HG03108 (cell line): Measurements from ENCODE around the gene NDUFC2.
"Not testable (repeated sequence)": the region's sequence is repeated elsewhere in the genome, so short reads cannot be mapped to it uniquely, and the experiment has no call there.

Experiments
- ATAC-seq: cut with Tn5 transposase; IDR thresholded peaks from one replicate; pipeline ENCODE4 v1.9.1; 2021; ENCODE audit warnings: moderate library complexity; ENCODE audit not compliant: unreplicated experiment

Gene NDUFC2

DNA sequence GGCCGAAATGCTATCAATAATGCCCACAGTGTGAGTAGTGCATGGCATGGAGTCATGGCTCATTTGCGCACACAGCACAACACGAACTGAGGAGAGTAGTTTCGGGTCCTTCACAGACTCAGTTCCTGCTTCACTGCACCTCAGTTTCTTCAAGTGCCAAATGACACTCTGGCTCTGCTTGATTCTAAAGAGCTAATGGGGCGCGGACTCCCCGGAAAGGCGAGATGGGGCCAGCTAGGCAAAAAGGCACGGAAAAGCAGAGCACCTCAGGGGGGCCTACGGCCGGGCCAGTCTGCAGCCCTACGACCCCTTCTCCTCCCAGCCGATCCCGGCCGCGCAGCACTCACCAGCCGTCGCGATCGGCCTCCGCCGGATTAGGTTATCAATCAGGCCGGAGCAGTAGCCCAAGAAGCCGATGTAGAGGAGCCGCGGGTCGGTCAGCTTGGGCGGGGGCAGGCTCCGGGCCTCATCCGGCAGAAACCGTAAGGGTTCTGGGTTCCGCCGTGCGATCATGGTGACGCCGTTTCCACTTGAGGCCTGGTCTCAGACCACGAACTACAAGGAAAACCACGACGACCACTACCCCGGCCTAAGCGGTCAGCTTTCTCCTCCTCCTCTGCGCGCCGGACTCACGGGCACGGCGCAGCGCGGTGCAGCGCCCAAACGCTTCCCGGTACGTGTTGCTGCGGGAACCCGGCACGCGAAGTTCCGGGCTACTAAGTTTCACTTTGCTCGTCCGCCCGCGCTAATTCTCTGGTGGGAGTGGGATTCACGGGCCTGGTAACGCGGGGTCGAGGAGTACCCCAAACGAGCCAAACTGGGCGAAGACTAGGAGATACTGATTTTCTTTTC is at the start of gene NDUFC2:
Gene NDUFC2 (minus strand): TSS at position 631 of the 852 bp plus-strand sequence. CDS start 118 bp downstream, at position 513.
- peak; percentile 79 for ATAC-seq

DNA sequence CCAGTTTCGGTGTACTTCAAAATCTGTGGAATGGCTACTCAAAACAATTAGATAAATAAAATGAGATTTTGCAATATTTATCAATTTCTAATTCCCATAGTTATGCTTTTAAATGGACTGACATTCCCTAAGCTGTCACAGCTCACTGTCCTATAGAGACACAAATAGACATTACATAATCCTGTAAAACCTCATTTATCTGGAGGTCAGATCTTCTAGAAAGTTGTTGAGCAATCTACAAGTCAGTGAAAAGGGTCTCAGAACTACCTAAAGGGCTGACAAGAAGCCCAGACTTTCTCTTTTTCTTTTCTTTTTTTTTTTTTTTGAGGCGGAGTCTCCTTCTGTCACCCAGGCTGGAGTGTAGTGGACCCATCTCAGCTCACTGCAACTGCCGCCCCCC is 47.7 kb upstream of the NDUFC2 start:
- no peak for ATAC-seq

DNA sequence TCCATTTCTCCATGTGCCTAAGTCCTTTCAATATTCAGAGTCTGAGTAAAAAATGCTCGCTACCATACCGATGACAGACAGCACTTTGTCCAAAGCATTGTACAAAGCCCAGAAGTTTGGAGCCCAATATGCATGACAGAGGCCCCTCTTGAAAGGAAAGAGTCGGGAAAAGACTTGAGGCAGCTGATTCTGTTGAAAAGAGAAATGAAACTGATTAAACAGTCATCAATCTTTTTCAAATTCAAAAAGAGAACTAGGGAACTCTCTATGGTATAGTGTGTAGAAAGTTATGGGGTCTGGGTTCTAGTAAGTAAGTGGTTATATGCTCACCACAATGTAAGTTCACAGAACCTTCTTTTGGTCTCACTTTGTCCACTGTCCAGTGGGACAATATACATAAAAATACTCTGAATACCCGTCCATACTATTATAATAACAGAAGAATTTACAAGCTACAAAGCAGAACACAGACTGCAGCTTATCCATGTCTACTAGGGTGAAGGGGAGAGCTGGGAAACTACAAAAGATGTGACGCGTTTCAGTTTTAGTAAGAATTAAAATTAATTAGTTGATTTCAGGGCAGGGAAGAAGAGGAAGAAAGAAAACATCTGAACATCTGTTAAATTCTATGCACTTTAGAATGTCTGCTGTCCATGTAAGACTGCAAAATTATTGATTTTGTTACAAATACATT is 33.1 kb upstream of the NDUFC2 start:
- ATAC-seq = peak; percentile 65

DNA sequence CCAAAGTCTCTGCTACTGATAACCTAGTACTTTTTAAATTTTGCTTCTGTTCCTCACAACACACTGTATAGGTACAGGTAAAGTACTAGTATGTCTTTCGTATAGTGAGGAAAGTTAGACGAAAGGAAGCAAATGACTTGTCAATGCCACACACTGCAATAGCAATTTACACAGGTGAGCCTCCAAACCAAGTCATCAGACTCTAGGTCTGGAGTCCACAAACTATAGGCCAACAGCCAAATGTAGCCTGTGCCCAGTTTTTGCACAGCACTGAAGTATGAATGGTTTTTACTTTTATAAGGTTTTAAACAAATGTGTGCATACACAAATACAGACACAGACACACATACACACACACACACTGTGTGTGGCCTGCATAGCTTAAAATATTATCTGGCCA is 31.6 kb upstream of the NDUFC2 start:
- no peak for ATAC-seq

DNA sequence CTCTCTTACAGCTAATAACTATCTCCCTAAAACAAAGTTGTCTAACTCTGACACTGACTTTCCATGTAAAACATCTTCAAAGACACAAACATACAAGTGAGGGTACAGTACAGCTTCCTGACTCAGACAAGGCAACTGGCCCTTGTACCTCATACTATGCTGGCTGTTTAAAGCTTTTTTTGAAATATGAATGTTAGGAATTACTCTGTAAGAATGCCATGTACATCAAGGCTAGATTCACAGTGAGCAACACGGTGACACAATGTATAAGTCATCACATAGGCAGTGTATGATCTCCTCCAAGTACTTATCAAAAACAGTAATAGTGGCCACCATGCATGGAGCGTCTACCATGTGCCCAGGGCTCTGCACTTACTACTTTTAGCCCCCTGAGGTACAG is 31.2 kb upstream of the NDUFC2 start:
- no peak for ATAC-seq

DNA sequence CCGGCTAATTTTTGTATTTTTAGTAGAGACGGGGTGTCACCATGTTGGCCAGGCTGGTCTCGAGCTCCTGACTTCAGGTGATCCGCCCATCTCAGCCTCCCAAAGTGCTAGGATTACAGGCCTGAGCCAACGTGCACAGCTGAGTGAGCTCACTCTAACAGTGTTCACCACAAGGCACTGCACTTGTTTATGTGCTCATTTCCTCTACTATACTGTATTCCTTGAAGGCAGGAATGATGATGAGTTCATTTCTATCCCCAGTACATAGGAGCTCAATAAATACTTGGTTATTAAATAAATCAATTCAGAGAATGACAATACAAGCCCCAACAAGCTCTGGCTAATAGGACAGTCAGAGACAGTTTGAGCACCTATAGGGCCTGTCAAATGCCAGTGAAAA is 30.7 kb upstream of the NDUFC2 start:
- no peak for ATAC-seq

DNA sequence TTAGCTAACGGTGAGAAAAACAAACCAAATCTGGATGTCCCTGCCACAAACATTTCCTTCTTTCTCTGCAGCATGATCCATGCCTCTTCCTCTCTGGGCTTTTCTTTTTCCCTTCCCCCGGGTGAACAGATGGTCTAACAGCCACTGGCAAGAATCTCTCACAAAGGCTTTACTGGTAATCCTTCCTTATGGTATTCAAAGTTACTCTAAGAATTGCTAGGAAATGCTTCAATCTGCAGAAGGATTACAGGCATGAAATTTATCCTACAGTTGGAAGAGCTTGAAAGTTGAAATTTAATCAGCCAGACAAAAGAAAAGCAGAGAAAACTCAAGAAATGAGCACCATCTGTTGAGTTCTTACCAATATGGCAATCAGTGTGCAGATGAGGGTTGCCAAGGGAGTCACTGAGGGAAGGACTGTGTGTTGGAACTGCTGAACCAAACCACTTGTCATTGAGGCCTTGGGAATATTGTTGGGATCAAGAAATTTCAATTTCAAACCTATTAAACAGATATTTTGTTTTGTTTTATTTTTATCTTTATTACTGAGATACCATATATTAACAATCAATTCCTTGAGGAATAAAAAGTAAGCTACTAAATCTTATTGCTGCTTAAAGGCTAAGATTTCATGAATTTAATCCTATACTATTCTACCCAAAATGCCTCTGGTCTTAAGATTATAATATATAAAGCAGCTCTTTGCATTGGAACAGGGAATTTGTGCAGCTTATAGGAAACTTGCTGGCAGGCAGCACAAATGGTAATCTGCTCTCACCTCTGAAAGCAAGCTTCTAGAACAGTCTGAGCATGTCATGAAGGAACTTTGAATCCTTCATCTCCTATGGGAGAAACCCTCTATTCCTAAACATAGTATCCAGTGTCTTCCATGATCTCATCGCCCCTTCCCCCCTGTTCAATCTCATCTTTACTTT is 29.7 kb upstream of the NDUFC2 start:
- no peak for ATAC-seq

DNA sequence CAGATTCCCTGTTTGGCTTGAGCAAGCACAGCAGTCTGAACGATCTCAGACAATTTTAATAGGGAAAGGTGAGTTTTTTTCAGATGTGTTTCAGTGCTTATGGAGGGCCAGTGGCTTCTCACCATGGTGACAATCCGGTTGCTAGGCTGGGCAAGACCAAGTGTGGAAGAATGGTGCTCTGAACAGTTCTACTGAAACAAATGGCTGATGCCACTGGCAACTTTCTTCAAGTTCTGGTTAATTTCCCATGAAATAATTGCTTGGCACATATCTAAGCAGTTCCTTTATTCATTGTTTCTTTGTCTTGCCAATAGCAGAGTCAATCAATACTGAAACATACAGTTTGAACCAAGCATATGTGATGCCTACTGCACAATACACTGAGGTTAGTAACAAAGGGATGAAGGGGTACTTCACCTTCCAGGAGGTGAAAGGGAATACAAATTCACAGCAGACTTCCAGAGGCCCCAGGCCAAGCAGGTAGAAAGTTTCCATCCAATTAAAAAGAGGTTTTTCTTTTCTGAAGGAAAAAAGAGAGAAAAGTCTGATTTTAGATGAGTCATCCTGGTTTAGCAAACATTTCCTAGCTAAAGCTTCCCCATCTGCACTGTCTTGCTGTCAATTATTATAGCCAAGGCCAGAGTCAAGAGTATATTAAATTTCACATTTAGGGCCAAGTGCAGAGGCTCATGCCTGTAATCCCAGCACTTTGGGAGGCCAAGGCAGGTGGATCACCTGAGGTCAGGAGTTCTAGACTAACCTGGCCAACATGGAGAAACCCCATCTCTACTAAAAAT is 21.2 kb upstream of the NDUFC2 start:
- no peak for ATAC-seq

DNA sequence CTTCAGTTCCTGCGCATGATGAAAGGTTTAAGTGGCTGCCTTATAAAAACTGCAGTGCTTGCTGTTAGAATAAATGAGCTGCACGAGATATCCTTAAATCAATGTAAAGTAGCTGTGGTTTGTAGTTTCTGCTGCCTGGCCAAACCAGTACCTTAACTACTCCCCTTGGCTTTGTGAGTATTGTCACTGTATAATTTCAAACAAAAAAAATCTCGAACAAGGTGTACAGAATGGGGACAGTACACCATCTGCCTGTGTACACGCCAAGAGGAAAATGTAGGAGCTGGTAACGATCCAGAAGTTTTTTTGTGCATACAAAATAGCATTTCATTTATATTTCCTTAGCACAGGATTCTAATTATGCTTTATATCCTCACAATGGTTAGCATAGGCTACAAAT is 20.6 kb upstream of the NDUFC2 start:
- no peak for ATAC-seq

DNA sequence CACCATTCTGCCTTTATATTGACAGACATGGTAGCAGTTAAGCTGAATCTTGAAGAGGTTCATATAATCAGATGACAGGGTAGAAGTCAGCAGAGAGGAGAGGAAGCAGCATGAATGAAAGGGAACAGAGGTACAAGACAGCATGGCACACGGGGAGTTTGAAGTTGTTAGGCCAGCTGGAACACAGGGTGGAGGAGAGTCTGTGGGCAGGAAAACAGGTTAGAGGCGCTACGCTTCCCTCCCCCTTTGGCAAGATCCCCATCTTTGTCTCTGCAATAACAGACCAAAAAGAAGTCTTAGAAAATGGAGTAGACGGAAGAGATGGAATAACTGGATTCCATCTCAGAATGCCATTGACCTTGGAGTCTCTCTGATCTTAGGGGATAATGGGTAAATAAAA is 20.0 kb upstream of the NDUFC2 start:
- ATAC-seq = no peak

DNA sequence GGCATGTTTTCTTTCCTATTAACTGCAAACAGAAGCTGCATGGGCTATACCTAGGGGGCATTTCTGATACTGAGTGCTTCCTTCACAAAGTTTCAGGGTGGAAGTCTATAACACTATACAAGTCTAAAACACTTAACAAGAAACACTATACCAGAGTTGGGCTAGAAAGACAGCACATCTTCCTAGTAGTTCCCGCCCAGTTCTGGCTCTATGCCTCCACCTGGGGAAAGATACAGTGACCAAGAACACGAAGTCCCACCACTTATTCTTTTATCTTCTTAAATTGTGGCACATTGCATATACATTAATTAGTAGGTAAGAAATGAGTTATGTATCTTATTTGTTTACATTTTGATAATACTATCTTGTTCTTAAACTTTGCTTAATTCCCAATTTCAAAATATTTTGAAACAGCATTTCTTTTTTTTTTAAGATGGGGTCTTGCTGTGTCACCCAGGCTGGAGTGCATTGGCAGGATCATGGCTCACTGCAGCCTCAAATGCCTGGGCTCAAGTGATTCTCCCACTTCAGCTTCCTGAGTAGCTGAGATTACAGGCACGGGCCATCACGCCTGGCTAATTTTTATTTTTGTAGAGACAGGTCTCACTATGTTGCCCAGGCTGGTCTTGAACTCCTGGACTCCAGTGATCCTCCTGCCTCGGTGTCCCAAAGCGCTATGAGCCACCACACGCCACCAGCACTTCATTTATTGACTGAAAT is 18.2 kb upstream of the NDUFC2 start:
- no peak for ATAC-seq

DNA sequence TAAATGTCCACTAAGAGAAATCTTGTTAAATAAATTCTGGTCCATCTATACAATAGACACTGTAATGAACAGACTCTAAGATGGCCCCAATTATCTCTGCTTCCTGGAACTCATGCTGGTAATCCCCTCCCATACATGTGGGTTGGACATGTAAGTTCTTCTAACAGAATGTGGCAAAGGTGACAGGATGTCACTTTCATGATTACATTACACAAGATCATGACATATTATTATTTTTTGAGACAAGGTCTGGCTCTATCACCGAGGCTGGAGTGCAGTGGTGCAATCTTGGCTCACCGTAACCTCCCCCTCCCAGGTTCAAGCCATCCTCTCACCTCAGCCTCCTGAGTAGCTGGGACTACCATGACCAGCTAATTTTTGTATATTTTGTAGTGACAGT is 14.6 kb upstream of the NDUFC2 start:
- no peak for ATAC-seq

DNA sequence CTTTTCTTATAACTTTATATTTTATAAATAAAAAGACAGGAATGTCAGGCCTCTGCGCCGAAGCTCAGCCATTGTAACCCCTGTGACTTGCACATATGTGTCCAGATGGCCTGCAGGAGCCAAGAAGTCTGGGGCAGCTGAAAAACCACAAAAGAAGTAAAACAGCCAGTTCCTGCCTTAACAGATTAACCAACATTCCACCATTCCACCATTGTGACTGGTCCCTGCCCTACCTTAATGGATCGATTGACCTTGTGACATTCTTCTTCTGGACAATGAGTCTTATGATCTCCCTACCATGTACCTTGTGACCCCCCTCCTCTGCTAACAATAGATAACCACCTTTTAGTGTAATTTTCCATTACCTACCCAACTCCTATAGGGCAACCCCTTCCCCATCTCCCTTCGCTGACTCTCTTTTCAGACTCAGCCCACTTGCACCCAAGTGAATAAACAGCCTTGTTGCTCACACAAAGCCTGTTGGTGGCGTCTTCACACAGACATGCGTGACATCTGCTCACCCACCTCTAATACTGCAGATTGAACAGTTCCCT is 6.9 kb upstream of the NDUFC2 start:
- not testable (repeated sequence) for ATAC-seq

DNA sequence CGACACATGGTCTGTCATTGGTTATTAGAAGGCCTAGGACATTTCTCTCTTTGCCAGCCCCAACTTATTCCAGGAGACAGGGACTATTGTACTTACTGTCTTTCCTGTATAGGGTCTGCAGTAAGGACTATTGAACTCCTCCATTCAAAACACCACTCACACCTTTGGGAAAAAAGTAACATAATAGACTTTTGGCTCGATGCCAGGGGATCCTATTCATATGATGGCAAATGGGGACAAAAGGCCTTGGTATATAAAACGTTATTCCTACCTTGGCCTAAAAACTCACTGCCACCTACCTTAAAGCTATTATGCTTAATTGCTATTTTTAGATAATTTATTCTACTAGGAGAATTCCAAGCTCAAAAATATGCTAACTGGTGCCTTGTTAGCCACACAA is 6.3 kb upstream of the NDUFC2 start:
- ATAC-seq = no peak

DNA sequence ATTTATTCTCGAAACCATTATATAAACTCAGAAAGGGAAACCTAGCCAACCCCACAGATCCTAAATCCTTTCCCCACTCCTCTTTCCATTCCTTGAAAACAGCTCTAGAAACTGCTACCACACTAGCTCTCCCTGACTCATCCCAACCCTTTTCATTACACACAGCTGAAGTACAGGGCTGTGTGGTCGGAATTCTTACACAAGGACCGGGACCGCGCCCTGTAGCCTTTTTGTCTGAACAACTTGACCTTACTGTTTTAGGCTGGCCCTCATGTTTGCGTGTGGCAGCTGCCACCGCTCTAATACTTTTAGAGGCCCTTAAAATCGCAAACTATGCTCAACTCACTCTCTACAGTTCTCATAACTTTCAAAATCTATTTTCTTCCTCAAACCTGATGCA is 4.8 kb upstream of the NDUFC2 start:
- not testable (repeated sequence) for ATAC-seq

DNA sequence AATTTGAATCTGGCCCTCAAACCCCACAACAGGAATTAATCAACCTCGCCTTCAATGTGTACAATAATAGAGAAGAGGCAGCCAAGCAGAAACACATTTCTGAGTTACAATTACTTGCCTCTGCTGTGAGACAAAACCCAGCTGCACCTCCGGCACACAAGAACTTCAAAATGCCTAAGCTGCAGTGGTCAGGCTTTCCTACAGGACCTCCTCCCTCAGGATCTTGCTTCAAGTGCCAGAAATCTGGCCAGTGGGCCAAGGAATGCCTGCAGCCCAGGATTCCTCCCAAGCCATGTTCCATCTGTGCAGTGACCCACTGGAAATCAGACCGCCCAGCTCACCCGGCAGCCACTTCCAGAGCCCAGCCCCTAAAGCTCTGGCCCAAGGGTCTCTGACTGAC is 3.4 kb upstream of the NDUFC2 start:
- no peak for ATAC-seq

DNA sequence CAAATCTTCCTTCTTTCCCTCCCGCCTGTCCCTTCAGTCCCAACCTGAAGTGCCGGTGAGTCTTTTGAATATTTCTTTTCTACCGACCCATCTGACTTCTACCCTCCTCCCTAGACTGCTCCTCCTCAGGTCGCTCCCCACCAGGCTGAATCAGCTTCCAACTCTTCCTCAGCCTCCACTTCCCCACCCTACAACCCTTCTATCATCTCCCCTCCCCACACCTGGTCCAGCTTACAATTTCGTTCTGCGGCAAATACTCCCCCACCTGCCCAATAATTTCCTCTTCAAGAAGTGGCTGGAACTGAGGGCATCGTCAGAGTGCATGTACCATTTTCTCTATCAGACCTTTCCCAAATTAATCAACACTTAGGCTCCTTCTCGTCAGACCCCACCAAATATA is 2.5 kb upstream of the NDUFC2 start:
- ATAC-seq = no peak

DNA sequence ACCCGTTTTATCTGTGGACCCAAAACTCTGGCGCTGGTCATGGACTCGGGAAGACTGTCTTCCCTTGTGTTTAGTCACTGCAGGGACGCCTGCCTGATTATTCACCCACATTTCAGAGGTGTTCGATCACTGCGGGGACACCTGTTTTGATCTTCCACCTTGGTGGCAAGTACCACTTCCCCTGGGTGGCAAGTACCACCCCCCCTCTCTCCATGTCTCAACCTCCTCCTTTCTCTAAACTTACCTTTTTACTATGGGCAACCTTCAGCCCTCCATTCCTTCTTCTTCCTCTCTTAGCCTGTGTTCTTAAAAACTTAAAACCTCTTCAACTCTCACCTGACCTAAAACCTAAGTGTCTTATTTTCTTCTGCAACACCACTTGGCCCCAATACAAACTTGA is 1.9 kb upstream of the NDUFC2 start:
- no peak for ATAC-seq

DNA sequence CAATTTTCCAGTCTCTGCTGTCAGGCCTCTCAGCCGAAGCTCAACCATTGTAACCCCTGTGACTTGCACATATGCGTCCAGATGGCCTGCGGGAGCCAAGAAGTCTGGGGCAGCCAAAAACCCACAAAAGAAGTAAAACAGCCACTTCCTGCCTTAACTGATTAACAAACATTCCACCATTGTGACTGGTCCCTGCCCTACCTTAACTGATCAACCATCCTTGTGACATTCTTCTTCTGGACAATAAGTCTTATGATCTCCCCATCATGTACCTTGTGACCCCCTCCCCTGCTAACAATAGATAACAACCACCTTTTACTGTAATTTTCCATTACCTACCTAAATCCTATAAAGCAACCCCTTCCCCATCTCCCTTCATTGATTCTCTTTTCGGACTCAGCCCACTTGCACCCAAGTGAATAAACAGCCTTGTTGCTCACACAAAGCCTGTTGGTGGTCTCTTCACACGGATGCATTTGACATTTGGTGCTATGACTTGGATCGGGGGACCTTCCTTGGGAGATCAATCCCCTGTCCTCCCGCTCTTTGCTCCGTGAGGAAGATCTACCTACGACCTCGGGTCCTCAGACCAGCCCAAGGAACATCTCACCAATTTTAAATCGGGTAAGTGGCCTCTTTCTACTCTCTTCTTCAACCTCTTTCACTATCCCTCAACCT is 1.3 kb upstream of the NDUFC2 start:
- ATAC-seq = no peak
